Astrocyte of the hippocampus (primary cell): ENCODE measurements around the gene SLC35B4.

Experiments used
- DNase-seq: peaks from one replicate; pipeline ENCODE4 v3.0.0; 2011; ENCODE audit warnings: low read depth, low spot score

Gene SLC35B4, protein sequence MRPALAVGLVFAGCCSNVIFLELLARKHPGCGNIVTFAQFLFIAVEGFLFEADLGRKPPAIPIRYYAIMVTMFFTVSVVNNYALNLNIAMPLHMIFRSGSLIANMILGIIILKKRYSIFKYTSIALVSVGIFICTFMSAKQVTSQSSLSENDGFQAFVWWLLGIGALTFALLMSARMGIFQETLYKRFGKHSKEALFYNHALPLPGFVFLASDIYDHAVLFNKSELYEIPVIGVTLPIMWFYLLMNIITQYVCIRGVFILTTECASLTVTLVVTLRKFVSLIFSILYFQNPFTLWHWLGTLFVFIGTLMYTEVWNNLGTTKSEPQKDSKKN

DNA sequence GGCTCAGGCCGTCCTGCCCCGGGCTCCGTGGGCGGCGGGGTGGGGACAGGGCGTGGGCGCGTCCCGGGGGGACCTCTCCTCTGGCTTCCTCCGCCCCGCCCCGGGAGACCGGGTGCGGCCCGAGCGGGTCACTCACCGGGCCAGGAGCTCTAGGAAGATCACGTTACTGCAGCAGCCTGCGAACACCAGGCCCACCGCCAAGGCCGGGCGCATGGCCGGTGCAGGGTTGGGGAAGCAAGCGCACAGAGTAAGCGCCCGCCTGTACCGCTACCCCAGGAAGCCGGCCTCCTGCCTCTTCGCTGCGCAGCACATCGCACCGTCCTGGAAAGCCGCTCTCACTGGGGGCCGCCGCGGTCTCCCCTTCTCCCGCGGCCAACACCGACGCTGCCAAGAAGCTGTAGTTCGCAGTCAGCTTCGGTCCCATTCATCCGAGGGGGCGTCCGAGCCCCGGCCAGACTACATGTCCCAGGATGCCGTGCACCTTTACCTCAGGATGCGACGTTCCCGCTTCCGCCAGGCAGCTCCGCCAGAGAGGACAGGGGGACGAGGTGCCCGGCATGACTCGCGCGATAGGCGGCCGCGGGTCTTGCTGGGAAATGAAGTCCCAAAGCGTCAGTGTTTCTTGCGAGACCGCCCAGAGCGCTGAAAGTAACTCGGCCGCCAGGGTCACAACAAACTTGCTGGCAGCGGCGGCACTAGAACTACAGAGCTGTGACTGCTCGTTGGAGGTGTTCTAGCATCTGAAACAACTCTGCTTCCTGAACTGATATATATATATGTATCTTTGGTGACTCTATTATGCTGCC is at the start of gene SLC35B4:
SLC35B4 (minus strand) TSS at position 392 of the 806 bp plus-strand sequence; CDS start at position 213, 179 bp downstream.
- DNase-seq: peak; percentile 99

GRCh38 chr7:134366481-134366880 is 49.8 kb upstream of the SLC35B4 start:
- DNase-seq: no peak

GRCh38 chr7:134365341-134366054 is 48.8 kb upstream of the SLC35B4 start:
- DNase-seq: peak; percentile 17

DNA sequence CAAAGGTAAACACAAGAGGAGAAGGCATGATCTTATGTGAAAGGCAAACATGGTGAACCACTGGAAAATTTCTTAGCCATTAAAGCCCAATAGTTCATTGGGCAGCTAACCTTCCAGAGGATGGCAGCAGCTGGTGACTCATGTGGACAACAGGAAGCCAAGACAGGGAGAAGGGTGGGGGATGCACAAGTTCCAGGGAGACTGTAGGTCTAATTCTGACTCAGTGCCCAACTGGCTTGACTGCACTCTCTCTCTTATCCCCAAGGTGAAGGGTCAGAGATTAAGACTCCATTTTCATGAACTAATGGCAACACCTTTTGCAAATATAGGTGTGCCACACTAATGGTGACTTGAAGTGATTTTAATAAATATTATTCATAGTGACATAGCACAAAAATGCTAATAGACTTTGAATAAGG is 47.9 kb upstream of the SLC35B4 start:
- DNase-seq: peak; percentile 20

DNA sequence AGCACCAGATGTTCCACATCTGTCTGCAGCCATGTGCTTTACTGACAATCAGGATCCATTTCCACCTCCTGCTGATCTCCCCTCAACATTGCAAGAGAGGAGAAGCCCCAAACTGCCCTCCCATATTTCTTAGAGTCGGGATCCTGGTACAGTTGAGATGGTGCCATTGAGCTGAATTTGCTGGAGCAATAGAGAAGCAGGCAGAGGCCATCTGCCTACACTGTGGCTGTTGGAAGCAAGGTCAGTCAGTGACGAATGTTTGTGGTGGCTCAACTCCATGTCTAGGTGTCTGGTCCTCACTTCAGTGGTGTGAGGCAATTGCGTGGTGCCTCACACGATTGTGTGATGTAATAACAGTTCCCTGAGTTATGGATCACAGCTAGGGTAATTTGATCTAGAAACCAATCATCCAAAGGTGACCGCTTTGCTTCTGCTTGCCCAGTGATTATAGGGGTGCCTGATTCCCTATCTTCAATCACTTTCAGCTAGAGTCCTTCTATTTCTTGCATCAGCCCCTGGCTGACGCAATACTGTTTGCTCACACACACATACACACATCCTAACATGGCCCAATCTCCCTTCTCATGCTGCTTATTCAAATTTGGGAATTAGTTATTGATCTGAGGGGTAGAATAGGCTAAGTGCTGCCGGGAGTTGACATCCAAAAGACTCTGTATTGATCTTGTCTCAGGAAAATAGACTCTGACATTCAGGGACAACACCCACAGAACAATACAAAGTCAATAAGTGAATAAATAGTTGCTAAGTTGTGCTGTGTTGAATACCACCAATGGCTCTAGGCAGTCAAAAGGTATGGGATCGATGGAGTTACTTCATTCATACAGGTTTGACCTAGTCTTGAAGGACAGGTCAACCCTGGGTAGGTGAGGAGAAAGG is 46.1 kb upstream of the SLC35B4 start:
- no peak for DNase-seq

GRCh38 chr7:134359787-134360432 is 43.2 kb upstream of the SLC35B4 start:
- DNase-seq: no peak

DNA sequence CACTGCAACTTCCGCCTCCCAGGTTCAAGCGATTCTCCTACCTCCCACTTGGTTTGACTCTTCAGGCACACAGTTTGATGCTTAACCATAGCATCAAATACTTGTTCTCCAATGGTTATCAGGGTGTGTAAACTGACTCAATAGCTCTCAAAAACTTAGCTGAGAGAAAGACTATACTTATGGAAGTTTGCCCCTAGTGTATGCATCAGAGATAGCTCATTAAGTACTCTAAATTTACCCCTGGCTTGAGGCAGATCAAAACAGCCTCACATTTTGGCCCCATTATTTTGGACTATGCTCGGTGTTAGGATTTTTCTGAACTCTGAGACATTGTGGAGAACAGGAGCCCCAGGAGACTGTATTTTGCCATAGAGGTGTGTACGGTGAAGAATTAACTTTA is 40.8 kb upstream of the SLC35B4 start:
- DNase-seq: no peak

DNA sequence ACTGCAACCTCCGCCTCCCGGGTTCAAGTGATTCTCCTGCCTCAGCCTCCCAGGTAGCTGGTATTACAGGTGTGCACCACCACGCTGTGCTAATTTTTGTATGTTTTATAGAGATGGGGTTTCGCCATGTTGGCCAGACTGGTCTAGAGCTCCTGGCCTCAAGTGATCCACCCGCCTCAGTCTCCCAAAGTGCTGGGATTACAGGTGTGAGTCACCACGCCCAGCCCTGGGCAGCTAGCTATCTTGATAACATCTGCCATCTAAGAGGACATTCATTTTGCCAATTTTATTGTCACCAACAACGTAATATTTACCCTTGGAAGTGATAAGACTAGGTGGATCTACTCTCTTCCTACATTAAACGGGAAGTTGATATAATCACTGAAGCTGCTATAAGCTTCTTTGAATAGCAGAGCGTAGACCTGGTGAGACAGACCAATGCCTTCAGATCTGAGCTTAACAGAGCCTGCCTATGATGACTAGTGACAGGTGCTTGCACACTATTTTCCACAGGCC is 39.7 kb upstream of the SLC35B4 start:
- DNase-seq: no peak

GRCh38 chr7:134355927-134356326 is 39.2 kb upstream of the SLC35B4 start:
- no peak for DNase-seq

DNA sequence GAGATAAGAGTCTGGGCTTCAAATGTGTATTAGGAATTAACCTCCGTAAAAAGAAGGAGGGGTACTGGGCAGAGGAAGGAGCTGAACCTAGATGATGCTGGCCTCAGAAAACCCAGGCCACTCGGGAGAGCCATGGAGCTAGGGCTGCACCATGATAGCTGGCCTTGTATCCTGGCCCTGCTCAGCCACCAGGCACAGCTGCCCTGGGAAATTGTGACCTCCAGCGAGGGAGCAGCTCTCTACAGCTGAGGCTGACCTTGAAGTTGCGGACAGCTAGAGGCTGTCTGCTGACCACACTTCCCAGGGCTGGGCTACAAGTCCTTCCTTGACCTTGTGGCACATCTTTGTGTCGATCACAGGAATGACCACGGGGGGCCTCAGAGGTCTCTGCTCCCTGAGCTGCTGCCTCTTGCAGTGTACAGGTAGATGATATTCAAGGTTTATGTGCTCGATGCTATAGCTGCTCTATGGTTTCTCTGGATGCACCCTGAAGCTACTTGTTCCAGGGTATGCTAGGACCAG is 38.3 kb upstream of the SLC35B4 start:
- no peak for DNase-seq

DNA sequence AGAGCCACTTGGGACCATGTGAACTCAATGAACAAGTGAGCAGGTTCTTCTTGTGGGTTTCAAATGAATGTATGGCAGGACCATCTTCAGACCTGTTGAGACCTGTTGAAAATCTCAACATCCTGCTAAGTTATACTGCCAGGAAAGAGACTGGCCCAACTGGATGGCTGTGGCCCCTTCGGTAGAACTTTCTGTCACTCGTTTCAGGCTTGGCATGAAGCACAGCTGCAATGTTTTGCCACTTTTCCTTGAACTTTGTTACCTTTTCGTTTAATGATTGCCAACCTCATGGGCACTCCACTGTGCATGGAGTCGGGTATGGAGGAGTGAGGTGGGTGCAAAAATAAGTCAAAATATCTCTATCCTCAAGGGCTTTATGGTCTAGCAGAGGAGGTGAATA is 36.7 kb upstream of the SLC35B4 start:
- DNase-seq: no peak

- peak; percentile 30 for DNase-seq
Observed at GRCh38 chr7:134351424-134351823, 34.7 kb upstream of the SLC35B4 start.

DNA sequence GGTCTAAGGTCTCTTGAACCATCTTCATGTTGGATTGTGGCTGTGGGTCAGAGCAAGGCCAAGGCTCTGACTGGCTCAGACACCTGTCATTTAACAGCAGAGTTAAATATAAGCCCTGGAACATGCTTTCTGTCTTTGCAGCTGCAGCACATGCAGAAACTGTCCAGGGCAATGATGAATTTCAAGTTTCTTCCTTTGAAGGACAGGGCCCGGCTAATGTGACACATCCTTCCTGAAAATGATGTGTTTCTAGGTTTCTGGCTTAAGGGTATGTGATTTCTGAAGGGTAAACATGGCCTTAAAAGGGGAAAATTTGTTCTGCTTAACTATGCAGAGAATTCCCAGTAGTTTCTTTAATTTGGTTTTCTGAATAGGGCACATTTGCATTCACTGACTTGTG is 34.0 kb upstream of the SLC35B4 start:
- peak; percentile 48 for DNase-seq

GRCh38 chr7:134347567-134347966 is 30.8 kb upstream of the SLC35B4 start:
- DNase-seq: no peak

- no peak for DNase-seq
Observed at GRCh38 chr7:134343796-134344195, 27.1 kb upstream of the SLC35B4 start.

DNA sequence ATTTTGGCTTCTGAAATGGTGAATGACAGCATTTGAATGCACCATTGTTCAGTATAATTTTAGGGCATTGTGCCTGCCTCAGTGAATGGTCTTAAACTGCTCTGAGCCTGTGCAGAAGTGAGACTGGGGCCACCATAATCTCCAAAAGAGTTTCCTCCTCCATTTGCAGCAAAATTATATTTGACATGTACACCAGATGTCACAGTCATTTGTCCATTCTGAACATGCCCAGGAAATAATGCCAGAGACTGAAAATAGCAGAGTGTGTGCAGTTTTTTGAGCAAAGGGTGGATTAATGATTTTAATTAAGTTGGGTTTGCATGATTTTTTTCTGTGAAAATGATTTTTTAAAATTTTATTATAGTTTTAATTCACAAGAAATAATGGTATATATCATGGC is 26.4 kb upstream of the SLC35B4 start:
- DNase-seq: no peak

DNA sequence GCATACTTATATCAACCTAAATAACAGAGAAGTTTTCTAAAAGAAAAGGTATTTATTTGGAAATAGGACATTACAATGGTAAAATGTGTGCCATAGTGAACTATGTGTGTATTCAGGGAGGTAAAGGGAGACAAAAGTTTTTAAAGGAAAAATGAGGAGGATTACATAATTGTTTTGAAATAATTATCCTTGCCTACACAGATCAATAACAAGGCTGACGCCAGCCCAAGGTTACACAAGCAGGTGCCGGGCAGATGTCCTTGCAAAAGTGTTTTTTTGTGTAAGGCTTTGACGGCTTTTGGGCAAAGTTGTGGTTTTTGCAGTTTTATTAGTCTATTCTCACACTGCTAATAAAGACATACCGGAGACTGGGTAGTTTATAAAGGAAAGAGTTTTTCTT is 22.7 kb upstream of the SLC35B4 start:
- no peak for DNase-seq

DNA sequence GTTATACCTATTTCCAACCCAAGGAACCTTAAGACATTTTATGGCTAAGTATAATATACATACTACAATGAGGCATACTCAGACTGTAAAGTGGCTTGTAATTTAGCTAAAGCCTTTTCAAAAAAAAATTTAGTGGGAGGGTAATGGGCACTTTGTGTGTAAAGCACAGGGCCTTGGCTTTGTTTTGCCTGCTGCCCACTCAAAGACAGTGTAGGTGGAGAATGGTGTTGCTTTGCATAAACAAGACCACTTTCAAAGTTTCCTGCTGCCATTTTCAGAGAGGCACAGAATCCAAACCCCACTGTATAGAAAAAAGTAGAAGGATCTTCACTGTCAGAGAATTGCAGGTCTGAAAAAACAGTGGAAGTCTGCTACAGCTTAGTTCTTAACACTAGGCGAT is 21.2 kb upstream of the SLC35B4 start:
- DNase-seq: no peak

GRCh38 chr7:134334408-134334807 is 17.7 kb upstream of the SLC35B4 start:
- DNase-seq: no peak

DNA sequence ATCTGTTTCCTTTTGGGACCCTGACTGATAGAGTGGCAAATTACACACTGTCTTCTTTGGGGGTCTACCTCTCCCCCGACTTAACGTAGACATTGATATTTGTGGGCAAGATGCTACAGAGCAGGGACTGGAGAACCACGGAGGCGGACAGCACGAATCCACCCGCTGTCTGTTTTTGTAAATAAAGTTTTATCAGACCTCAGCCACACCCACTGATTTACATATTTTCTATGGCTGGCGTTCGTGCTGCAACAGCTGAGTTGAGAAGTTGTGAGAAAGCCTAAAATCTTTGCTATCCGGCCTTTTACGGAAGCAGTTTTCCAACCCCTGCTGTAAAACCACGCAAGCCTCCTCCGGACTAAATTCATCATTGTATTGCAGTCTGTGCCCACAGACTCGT is 17.2 kb upstream of the SLC35B4 start:
- DNase-seq: no peak
